SK-MEL-5 (cell line): ENCODE results near the gene PLS1. TPM values are rescaled to one million over a fixed set of nuclear protein-coding genes. Genes with fewer than 3 reads are reported as not detected.
"Not testable (repeated sequence)": the region's sequence is repeated elsewhere in the genome, so short reads cannot be mapped to it uniquely, and the experiment has no call there.

Experiments used
- DNase-seq: peaks from one replicate; pipeline ENCODE4 v3.0.0-alpha.2; 2016; ENCODE audit warnings: low read depth, low spot score
- in situ Hi-C: cut with HindIII; loops from 2 replicates; pipeline ENCODE4 v1.10.0; 2016; ENCODE audit warnings: low sequenced_read_pairs, high pct_unique_total_duplicates, low pct_unique_long_range_greater_than_20kb
- total RNA-seq: library from RNA; depleted of rRNA; stranded (reverse); fragments of >200 nt; shearing (Covaris generic); gene quantifications from 2 replicates; pipeline ENCODE4 v1.2.3, GENCODE V29; 2014

PLS1 gene
- total RNA-seq, 1 experiment from 2014 or later: 7.4 TPM

GRCh38 chr3:142586803-142587406 lies 9.3 kb upstream of the PLS1 start:
- peak; percentile 86 for DNase-seq
- in situ Hi-C loops: no loop called here

- no peak for DNase-seq
- in situ Hi-C loops: no loop called here
These were observed 7.5 kb upstream of the PLS1 start for GRCh38 chr3:142588703-142589102.

GRCh38 chr3:142592268-142592667 lies 3.9 kb upstream of the PLS1 start:
- DNase-seq, in situ Hi-C loops: not testable (repeated sequence)

GRCh38 chr3:142595141-142595540 lies 1.1 kb upstream of the PLS1 start:
- in situ Hi-C loops: no loop called here
- DNase-seq: no peak

- in situ Hi-C loops: no loop called here
- peak; percentile 29 for DNase-seq
These were observed 627 bp upstream of the PLS1 start for GRCh38 chr3:142595581-142595950.

GRCh38 chr3:142596726-142597088 lies 514 bp downstream of the PLS1 start:
- no peak for DNase-seq
- in situ Hi-C loops: no loop called here

GRCh38 chr3:142597906-142598305 lies 1.7 kb downstream of the PLS1 start:
- in situ Hi-C loops: no loop called here
- no peak for DNase-seq

GRCh38 chr3:142601713-142602112 lies 5.5 kb downstream of the PLS1 start:
- in situ Hi-C loops: no loop called here
- DNase-seq: no peak

- DNase-seq: no peak
- in situ Hi-C loops: no loop called here
These were observed 6.6 kb downstream of the PLS1 start for GRCh38 chr3:142602619-142603385.

GRCh38 chr3:142603386-142603705 lies 7.2 kb downstream of the PLS1 start:
- in situ Hi-C loops, DNase-seq: not testable (repeated sequence)

GRCh38 chr3:142604940-142605339 lies 8.7 kb downstream of the PLS1 start:
- DNase-seq: no peak
- in situ Hi-C loops: no loop called here

- DNase-seq: no peak
- in situ Hi-C loops: no loop called here
These were observed 12.4 kb downstream of the PLS1 start for GRCh38 chr3:142608631-142609030.

GRCh38 chr3:142609136-142609535 lies 12.9 kb downstream of the PLS1 start:
- in situ Hi-C loops: no loop called here
- no peak for DNase-seq

- in situ Hi-C loops: no loop called here
- no peak for DNase-seq
These were observed 15.0 kb downstream of the PLS1 start for GRCh38 chr3:142611206-142611605.

- DNase-seq: peak; percentile 46
- in situ Hi-C loops: no loop called here
These were observed 17.3 kb downstream of the PLS1 start for GRCh38 chr3:142613491-142613890.

- no peak for DNase-seq
- in situ Hi-C loops: no loop called here
These were observed 17.9 kb downstream of the PLS1 start for GRCh38 chr3:142614059-142614626.

GRCh38 chr3:142615171-142615570 lies 19.0 kb downstream of the PLS1 start:
- in situ Hi-C loops: no loop called here
- DNase-seq: no peak

GRCh38 chr3:142618917-142619461 lies 22.8 kb downstream of the PLS1 start:
- in situ Hi-C loops: no loop called here
- no peak for DNase-seq

GRCh38 chr3:142622405-142622804 lies 26.2 kb downstream of the PLS1 start:
- DNase-seq: no peak
- in situ Hi-C loops: no loop called here
